OCI-LY7 (cell line): Measurements from ENCODE around the gene CTTNBP2.

Experiments used
- CTCF ChIP-seq: fragments of 200-600 bp; sonication (generic); conservative IDR thresholded peaks from 2 replicates; pipeline ENCODE4 v1.5.1; 2014; ENCODE audit warnings: mild to moderate bottlenecking, antibody characterized with exemption, low read length, moderate library complexity, mixed read lengths
- EZH2phosphoT487 ChIP-seq: fragments of 200-600 bp; sonication (generic); IDR thresholded peaks from 2 replicates; pipeline ENCODE4 v1.6.1; 2018; ENCODE audit warnings: low read depth, borderline replicate concordance, mild to moderate bottlenecking, mixed run types, antibody characterized with exemption, low read length, moderate library complexity, mixed read lengths

DNA sequence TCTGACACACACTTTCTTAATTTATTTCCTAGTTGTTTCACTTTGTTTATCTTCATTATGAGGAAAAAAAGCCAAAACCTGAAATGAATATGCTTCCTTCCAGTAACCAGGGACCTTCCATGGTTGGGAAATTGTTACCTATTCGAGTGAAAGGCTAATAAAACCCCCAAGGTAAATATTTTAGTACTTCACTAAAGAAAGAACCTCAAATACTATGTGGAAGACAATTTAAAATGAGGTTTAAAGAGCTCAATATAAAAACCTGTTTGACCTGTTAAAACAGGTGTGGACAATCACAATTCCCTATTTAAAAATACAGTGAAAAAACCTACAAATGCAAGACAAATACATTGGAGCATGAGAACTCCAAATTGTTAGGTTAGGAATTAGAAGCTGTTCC, 200.8 kb downstream of the CTTNBP2 start:
- TF ChIP-seq CTCF (no peak), EZH2phosphoT487 (no peak)
